T-helper 1 cell treated with Interleukin-12 subunit alpha and Interleukin-12 subunit beta and Interleukin-4 antibody, amounts not matched to agents 30 μg/mL and 1 μg/mL, for 36 hours (primary cell): ENCODE measurements around the gene ARHGEF11.

Source experiments
- H3K27ac Mint-ChIP-seq: one replicate; pipeline ENCODE4 v1.8.0; 2021; ENCODE audit warnings: mild to moderate bottlenecking, mixed read lengths
- H3K27me3 Mint-ChIP-seq: one replicate; pipeline ENCODE4 v1.8.0; 2021; ENCODE audit warnings: low read depth, mixed read lengths
- H3K36me3 Mint-ChIP-seq: one replicate; pipeline ENCODE4 v1.8.0; 2021; ENCODE audit warnings: low read depth, mixed read lengths
- H3K4me1 Mint-ChIP-seq: one replicate; pipeline ENCODE4 v1.8.0; 2021; ENCODE audit warnings: low read depth, mixed read lengths
- H3K4me3 Mint-ChIP-seq: one replicate; pipeline ENCODE4 v1.8.0; 2021; ENCODE audit warnings: mild to moderate bottlenecking, moderate library complexity, mixed read lengths
- H3K9me3 Mint-ChIP-seq: one replicate; pipeline ENCODE4 v1.8.0; 2021; ENCODE audit warnings: mixed read lengths

ARHGEF11 gene, protein sequence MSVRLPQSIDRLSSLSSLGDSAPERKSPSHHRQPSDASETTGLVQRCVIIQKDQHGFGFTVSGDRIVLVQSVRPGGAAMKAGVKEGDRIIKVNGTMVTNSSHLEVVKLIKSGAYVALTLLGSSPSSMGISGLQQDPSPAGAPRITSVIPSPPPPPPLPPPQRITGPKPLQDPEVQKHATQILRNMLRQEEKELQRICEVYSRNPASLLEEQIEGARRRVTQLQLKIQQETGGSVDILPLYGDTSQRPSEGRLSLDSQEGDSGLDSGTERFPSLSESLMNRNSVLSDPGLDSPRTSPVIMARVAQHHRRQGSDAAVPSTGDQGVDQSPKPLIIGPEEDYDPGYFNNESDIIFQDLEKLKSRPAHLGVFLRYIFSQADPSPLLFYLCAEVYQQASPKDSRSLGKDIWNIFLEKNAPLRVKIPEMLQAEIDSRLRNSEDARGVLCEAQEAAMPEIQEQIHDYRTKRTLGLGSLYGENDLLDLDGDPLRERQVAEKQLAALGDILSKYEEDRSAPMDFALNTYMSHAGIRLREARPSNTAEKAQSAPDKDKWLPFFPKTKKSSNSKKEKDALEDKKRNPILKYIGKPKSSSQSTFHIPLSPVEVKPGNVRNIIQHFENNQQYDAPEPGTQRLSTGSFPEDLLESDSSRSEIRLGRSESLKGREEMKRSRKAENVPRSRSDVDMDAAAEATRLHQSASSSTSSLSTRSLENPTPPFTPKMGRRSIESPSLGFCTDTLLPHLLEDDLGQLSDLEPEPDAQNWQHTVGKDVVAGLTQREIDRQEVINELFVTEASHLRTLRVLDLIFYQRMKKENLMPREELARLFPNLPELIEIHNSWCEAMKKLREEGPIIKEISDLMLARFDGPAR (N-terminal part only)

DNA sequence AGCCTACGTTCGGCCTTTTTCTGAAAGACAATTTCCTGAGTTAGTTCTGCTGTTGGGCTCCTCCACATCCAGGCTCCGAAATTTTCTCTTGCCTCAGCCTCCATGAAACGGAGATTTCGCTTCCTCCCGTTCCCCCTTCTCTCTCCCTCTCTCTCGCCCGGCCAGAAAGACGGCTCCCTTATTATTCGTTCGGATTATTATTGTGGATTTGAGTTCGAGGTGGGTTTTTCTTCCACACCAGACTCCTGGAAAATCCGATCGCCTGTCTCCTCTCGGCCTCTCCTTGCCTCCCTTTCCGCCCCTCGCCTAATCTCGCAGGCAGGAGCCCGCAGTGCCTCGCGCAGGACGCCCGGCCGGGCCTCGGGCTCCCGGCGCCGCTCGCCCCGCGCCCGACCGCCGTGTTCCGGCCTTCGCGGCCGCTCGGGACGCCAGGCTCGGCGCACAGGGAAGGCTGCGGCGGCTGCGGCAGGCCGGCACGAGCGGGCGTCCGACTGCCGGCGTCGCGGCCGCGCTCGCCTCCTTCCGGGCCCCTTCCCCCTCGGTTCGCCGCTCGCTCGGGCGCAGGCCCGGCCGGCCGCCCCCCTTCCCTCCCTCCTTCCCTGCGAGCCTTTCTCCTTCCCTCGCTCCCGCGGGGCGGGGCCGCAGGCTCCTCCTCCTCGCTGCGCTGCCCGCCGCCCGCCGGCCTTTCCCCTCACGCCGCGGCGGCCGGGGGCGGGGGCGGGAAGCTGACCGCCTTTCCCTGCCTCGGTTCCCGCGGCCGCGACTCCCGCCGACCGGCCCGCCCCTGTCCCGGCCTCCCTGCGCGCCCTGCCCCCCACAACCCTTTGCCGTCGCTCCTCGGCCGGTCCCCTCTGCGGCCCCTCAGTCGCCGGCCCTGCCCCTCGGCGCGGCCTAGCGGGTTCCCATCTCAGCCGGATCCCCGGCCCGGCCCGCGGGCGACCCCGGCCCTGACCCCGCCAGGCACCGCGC lies at the start of gene ARHGEF11:
Gene ARHGEF11, minus strand, starts transcription at position 493 of the 969 bp plus-strand sequence. CDS start 1,412 bp downstream, outside the sequence.
- peaks cover 3% of the 10 kb centered on the region for H3K36me3 Mint-ChIP-seq
- H3K27ac Mint-ChIP-seq: peak within 1 kb of the TSS; percentile 67
- no peaks in the 10 kb centered on the region for H3K9me3 Mint-ChIP-seq
- peak within 1 kb of the TSS; percentile 94 for H3K4me3 Mint-ChIP-seq
- H3K4me1 Mint-ChIP-seq: peaks cover 9% of the 10 kb centered on the region
- peaks cover 88% of the 10 kb centered on the region for H3K27me3 Mint-ChIP-seq

DNA sequence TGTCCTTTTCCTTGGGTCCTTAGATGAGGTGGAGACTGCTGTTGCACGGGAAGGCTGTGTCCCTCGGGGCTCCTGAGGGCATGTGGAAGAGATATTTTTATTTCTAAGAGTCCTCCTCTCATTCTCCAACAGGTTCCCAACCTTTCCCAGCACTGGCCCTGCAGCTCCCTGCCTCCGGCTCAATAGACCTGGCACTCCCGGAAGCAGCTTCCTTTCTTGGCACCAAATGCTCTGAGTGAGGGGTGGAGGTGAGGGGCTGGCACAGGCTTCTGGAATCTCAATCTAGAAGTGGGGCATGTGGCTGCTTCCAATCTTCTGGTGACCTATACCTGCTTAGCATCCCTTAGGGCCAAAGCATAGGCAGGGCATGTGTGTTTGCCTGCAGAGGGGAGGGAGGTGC lies 49.5 kb upstream of the ARHGEF11 start:
- Mint-ChIP-seq H3K4me3 (no peak overlapping the region), H3K4me1 (peaks cover 4% of the 10 kb centered on the region), H3K9me3 (no peaks in the 10 kb centered on the region), H3K27ac (no peak overlapping the region), H3K36me3 (no peaks in the 10 kb centered on the region), H3K27me3 (peaks cover 1% of the 10 kb centered on the region)

- Mint-ChIP-seq H3K4me3 (no peak overlapping the region), H3K27ac (no peak overlapping the region), H3K9me3 (no peaks in the 10 kb centered on the region), H3K4me1 (no peaks in the 10 kb centered on the region), H3K36me3 (no peaks in the 10 kb centered on the region), H3K27me3 (peaks cover 4% of the 10 kb centered on the region)
Measured at GRCh38 chr1:157092831-157093230, 47.3 kb upstream of the ARHGEF11 start.

- Mint-ChIP-seq H3K27me3 (peaks cover 4% of the 10 kb centered on the region), H3K36me3 (no peaks in the 10 kb centered on the region), H3K4me1 (no peaks in the 10 kb centered on the region), H3K9me3 (no peaks in the 10 kb centered on the region), H3K27ac (no peak overlapping the region), H3K4me3 (no peak overlapping the region)
Measured at GRCh38 chr1:157091668-157092273, 46.2 kb upstream of the ARHGEF11 start.

- no peaks in the 10 kb centered on the region for H3K36me3 Mint-ChIP-seq
- no peaks in the 10 kb centered on the region for H3K9me3 Mint-ChIP-seq
- H3K4me1 Mint-ChIP-seq: no peaks in the 10 kb centered on the region
- no peak overlapping the region for H3K4me3 Mint-ChIP-seq
- peaks cover 4% of the 10 kb centered on the region for H3K27me3 Mint-ChIP-seq
- H3K27ac Mint-ChIP-seq: no peak overlapping the region
Measured at GRCh38 chr1:157091186-157091585, 45.6 kb upstream of the ARHGEF11 start.

- H3K27me3 Mint-ChIP-seq: peaks cover 4% of the 10 kb centered on the region
- no peaks in the 10 kb centered on the region for H3K36me3 Mint-ChIP-seq
Measured at GRCh38 chr1:157090771-157091170, 45.2 kb upstream of the ARHGEF11 start.

GRCh38 chr1:157090196-157090647 lies 44.7 kb upstream of the ARHGEF11 start:
- Mint-ChIP-seq H3K27me3 (peaks cover 4% of the 10 kb centered on the region), H3K4me3 (no peak overlapping the region), H3K4me1 (no peaks in the 10 kb centered on the region), H3K36me3 (no peaks in the 10 kb centered on the region), H3K27ac (no peak overlapping the region), H3K9me3 (no peaks in the 10 kb centered on the region)

More at GRCh38 chr1:157090771-157091170, 45.2 kb upstream of the ARHGEF11 start:
- H3K4me3 Mint-ChIP-seq: no peak overlapping the region
- H3K27ac Mint-ChIP-seq: no peak overlapping the region
- H3K9me3 Mint-ChIP-seq: no peaks in the 10 kb centered on the region
- no peaks in the 10 kb centered on the region for H3K4me1 Mint-ChIP-seq

- no peaks in the 10 kb centered on the region for H3K36me3 Mint-ChIP-seq
- no peak overlapping the region for H3K4me3 Mint-ChIP-seq
- H3K27ac Mint-ChIP-seq: no peak overlapping the region
- no peaks in the 10 kb centered on the region for H3K4me1 Mint-ChIP-seq
- H3K9me3 Mint-ChIP-seq: no peaks in the 10 kb centered on the region
- H3K27me3 Mint-ChIP-seq: peaks cover 4% of the 10 kb centered on the region
Measured at GRCh38 chr1:157089789-157090188, 44.2 kb upstream of the ARHGEF11 start.

GRCh38 chr1:157088607-157089006 lies 43.1 kb upstream of the ARHGEF11 start:
- H3K9me3 Mint-ChIP-seq: no peaks in the 10 kb centered on the region
- H3K4me1 Mint-ChIP-seq: no peaks in the 10 kb centered on the region
- no peak overlapping the region for H3K27ac Mint-ChIP-seq
- H3K4me3 Mint-ChIP-seq: no peak overlapping the region
- H3K36me3 Mint-ChIP-seq: no peaks in the 10 kb centered on the region
- peaks cover 4% of the 10 kb centered on the region for H3K27me3 Mint-ChIP-seq

DNA sequence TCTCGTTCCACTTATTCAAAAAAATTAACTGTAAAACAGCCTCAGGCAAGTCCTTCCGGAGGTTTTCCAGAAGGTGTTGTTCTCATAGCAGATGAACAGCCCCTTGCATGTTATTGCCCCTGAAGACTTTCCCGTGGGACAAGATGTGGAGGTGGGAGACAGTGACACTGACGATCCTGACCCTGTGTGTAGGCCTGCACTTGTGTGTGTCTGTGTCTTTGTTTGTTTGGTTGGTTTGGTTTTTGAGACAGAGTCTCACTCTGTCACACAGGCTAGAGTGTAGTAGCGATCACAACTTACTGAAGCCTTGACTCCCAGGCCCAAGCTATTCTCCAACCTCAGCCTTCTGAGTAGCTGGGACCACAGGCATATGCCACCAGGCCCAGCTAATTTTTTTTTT lies 41.5 kb upstream of the ARHGEF11 start:
- Mint-ChIP-seq H3K4me1 (no peaks in the 10 kb centered on the region), H3K27ac (no peak overlapping the region), H3K36me3 (no peaks in the 10 kb centered on the region), H3K4me3 (no peak overlapping the region), H3K9me3 (no peaks in the 10 kb centered on the region), H3K27me3 (peaks cover 13% of the 10 kb centered on the region)

DNA sequence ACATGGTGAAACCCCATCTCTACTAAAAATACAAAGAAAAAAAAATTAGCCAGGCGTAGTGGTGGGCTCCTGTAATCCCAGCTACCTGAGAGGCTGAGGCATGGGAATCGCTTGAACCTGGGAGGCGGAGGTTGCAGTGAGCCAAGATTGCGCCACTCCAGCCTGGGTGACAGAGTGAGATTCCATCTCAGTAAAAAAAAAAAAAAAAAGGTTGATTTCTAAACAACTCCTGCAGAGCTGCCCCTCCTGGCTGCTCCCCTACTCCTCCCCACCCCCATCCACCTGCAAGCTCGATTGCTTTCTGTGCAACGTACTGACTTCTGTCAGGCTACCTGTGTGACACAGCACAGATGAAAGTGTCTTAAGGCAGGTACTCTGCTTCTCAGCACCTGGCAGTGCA lies 40.8 kb upstream of the ARHGEF11 start:
- no peaks in the 10 kb centered on the region for H3K9me3 Mint-ChIP-seq
- H3K4me1 Mint-ChIP-seq: no peaks in the 10 kb centered on the region
- peaks cover 13% of the 10 kb centered on the region for H3K27me3 Mint-ChIP-seq
- no peaks in the 10 kb centered on the region for H3K36me3 Mint-ChIP-seq
- H3K4me3 Mint-ChIP-seq: no peak overlapping the region
- H3K27ac Mint-ChIP-seq: no peak overlapping the region

GRCh38 chr1:157085421-157085820 lies 39.9 kb upstream of the ARHGEF11 start:
- H3K36me3 Mint-ChIP-seq: no peaks in the 10 kb centered on the region
- H3K9me3 Mint-ChIP-seq: no peaks in the 10 kb centered on the region
- H3K27me3 Mint-ChIP-seq: peaks cover 16% of the 10 kb centered on the region
- no peak overlapping the region for H3K4me3 Mint-ChIP-seq
- no peaks in the 10 kb centered on the region for H3K4me1 Mint-ChIP-seq
- no peak overlapping the region for H3K27ac Mint-ChIP-seq

GRCh38 chr1:157084720-157085119 lies 39.2 kb upstream of the ARHGEF11 start:
- no peaks in the 10 kb centered on the region for H3K4me1 Mint-ChIP-seq
- H3K9me3 Mint-ChIP-seq: no peaks in the 10 kb centered on the region
- no peak overlapping the region for H3K4me3 Mint-ChIP-seq
- no peak overlapping the region for H3K27ac Mint-ChIP-seq
- no peaks in the 10 kb centered on the region for H3K36me3 Mint-ChIP-seq
- peaks cover 14% of the 10 kb centered on the region for H3K27me3 Mint-ChIP-seq
